ENCODE data around the gene COL6A2.
"Not testable (repeated sequence)": the region's sequence is repeated elsewhere in the genome, so short reads cannot be mapped to it uniquely, and the experiment has no call there.

COL6A2 gene

GRCh38 chr21:46095083-46095719 lies 2.7 kb upstream of the COL6A2 start:
- no peak for DNase-seq

DNA sequence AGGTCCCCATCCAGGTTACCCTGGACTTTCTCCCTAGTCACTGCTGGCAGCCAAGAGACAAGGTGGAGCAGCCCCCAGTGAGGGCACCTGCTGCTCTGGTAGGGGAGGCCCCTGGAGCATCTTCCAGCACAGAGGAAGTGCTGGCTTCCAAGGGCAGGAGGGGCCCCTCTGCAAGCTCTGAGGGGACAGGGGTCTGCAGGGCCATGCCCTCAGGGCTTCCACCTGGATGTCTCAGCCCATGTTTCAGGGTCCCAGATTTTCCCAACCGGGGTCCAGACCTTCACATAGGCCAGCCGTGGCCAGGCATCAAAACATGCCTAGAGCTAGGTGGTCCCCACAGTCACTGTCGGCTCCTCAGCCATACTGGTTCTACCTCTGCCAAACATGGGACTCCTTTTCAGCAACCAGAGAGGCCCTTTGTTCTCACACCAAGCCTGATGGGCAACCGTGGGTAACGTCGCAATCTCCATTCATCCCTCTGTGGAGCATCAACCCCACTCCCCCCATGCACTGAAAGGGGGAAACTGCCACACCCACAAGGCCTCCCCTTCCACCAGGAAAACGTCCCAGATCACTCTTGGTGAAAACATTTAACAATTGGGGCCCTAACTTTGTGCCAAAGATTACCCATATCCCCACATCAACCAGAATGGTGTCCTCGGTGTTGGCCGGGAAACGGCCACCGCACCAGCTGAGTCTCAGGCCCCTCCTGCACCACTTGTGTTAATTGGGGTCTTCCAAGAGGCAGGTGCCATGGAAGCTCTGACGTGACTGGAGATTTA lies 1.9 kb upstream of the COL6A2 start:
- DNase-seq, result no peak

GRCh38 chr21:46096596-46097335 lies 1.1 kb upstream of the COL6A2 start:
- DNase-seq, result no peak

GRCh38 chr21:46098303-46099141 lies 610 bp downstream of the COL6A2 start:
- DNase-seq, result no peak

DNA sequence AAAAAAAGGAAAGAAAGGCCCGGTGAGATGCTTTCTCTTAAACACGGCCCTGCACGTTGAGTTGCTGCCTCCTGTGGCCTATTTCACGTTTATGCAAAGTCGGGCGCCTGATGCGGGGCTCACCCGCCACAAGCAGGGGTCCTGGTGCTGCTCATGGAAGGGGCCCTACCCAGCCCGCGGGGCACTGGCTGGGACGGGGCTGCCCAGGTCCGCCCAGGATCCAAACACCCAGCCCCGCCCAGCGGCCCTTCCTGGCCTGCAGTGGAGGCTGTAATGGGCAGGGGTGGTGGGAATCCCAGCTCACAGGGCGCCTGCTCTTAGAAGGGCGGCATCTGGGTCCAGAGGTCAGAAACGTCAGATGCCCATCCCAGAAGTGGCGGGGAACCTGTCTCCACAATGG lies 1.6 kb downstream of the COL6A2 start:
- no peak for DNase-seq

- no peak for DNase-seq
These were observed 2.1 kb downstream of the COL6A2 start for GRCh38 chr21:46100020-46100419.

DNA sequence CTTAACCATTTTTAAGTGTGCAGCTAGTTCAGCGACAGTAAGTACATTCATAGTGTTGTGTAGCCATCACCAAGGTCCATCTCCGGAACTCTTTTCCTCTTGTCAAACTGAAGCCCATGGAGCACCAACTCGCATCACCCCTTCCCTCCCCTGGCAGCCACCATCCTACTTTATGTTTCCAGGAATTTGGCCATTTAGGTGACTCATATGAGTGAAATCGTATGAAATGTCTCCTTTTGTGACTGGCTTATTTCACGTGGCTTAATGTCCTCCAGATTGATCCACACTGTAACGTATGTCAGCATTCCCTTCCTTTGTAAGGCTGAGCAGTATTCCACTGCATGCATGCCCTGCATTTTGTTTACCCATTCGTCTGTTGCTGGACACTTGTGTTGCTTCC lies 2.5 kb downstream of the COL6A2 start:
- DNase-seq, result peak; percentile 6

DNA sequence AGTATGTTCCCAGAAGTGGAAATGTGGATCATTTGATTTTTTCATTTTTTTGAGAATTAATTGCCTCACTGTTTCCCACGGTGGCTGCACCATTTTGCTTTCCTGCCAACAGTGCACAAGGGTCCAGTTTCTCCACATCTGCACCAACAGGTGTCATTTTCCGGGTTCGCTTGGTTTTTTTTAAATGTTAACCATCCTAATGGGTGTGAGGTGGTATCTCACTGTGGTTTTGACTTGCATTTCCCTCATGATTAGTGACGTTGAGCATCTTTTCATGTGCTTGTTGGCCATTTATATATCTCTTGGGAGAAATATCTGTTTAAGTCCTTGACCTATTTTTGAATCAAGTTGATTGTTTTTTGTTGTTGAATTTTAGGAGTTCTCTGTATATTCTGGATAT lies 3.0 kb downstream of the COL6A2 start:
- no peak for DNase-seq

- no peak for DNase-seq
These were observed 6.2 kb downstream of the COL6A2 start for GRCh38 chr21:46104104-46104503.

- not testable (repeated sequence) for DNase-seq
These were observed 9.5 kb downstream of the COL6A2 start for GRCh38 chr21:46107376-46107775.

- DNase-seq, result no peak
These were observed 11.0 kb downstream of the COL6A2 start for GRCh38 chr21:46108827-46109312.

DNA sequence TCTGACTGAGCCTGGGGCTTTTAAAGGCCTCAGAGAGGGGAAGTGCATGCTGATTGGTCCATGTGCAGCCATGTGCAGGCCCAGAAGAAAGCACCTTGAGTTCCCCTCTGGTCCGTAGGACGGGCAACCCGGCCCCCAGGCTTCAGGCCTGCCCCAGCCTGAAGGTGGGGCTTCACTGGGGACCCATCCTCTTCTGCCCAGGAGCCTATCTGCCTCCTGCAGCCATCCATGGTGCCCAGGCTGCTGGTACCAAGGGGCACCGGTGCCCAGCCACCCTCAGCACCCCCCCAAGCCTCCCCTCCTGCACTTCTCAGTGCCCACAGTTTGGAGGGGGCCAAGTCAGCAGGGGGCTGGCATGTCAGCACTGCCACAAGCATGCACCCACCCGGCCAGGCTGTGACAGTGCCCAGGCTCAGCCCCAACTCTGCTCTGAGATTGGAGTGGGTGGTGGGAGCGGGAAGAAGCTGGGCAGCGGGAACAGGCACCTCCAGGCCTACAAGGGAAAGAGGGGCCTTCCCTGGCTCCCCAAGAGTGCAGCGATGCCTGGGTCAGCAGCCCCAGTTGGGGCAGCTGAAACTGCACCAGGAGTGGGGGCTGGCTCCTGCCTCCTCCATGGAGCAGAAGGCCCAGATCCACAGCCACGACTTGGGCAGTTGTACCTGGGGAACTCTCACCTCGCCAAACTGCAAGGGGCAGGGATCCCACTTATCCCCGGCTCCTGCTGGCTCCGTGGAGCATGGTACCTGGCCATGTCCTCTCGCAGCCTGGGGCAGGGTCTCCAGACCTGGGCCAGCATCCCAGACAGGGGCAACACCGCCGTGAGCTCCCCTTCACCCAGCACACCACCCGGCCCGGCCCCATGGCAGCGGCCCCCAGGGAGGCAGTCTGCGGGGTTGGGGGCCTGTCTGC lies 11.7 kb downstream of the COL6A2 start:
- no peak for DNase-seq

DNA sequence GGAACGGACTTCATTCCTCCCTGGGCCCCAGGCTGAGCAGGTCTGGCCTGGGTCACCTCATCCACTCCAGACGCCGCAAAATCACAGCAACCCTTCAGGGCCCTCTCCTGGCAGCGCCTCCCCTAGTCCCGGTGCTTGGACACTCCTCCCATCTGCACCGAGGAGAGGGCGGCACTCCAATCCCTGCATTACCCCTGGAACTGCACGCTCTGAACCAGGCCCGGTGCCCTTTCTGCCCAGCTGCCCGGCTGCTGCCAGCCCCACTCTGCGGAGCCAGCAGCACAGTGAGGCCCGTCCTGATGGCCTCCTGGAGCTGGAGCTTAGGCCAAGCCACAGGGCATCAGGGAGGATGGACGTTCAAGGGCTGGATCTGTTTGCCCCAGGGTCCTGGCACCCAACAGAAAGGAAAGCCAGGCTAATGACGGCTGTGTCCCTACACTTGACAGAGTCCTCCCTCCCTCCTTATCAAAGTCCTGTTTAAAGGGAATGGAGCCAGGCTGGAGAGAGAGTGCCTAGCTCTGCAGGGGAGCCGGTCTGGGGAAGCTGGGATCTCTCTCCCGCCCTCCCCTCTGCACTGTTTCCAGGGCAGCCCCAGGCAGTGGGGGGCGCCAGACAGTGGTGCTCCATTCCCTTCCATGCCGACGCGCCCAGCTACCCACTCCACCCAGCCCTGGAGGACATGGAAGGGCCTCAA lies 12.7 kb downstream of the COL6A2 start:
- DNase-seq, result no peak

DNA sequence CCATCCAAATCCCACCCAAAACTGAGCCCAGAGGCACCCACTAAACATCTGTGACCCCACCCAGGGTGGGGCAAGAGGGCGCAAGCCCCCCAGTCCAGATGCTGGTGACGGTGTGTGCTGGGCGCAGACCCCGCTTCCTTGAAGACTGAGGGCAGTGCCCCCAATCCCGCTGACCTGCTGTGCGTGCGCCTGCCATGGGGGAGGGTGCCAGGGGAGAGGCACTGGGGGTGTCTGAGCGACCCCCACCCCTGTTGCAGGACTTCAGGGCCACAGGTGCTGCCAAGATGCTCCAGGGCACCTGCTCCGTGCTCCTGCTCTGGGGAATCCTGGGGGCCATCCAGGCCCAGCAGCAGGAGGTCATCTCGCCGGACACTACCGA lies 13.3 kb downstream of the COL6A2 start:
- no peak for DNase-seq

GRCh38 chr21:46111857-46112724 lies 14.2 kb downstream of the COL6A2 start:
- DNase-seq, result no peak

DNA sequence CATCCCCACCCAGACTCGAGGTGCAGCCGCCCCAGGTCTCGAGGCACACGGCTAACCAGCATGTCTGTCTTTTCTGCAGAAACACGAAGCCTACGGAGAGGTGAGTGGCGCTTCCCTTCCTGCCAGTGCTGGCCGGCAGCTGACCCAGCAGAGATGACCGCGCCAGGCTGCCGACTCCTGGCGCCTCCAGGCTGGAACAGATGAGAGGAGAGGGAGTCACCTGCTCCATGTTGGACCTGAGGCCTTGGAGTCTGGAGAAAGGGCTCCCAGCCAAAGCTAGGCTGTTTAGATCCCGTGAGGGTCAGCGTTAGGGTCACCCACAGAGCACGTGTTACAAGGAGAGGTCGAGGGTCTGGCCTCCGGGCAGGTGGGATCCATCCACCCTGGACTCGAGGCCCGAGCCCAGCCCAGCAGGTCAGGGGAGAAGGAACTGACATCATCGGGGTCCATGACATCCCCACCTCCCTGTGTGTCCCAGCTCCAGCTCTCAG lies 14.9 kb downstream of the COL6A2 start:
- no peak for DNase-seq

DNA sequence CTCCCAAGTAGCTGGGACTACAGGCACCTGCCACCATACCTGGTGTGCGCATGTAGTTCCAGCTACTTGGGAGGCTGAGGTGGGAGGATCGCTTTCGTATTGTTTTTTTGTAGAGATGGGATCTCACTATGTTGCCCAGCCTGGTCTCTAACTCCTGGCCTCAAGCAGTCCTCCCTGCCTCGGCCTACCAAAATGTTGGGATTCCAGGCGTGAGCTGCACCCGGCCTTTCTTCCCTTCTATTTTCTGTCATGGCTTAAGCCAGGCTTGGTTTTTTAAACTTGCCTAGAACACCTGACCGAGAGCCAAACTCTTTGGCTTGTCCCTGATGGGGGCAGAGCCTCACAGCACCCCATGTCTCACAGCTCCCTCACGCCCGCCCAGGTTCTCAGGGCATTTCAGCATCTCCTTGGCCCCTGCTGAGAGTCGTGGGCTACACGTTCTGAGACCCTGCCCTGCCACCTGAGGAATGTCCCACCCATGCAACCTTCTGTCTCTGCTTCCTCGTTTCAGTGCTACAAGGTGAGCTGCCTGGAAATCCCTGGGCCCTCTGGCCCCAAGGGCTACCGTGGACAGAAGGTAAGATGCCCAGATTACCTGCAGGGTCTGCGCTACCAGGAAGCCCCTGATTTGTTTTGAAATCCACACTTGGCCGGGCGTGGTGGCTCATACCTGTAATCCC lies 15.7 kb downstream of the COL6A2 start:
- no peak for DNase-seq

GRCh38 chr21:46114963-46115362 lies 17.1 kb downstream of the COL6A2 start:
- no peak for DNase-seq

DNA sequence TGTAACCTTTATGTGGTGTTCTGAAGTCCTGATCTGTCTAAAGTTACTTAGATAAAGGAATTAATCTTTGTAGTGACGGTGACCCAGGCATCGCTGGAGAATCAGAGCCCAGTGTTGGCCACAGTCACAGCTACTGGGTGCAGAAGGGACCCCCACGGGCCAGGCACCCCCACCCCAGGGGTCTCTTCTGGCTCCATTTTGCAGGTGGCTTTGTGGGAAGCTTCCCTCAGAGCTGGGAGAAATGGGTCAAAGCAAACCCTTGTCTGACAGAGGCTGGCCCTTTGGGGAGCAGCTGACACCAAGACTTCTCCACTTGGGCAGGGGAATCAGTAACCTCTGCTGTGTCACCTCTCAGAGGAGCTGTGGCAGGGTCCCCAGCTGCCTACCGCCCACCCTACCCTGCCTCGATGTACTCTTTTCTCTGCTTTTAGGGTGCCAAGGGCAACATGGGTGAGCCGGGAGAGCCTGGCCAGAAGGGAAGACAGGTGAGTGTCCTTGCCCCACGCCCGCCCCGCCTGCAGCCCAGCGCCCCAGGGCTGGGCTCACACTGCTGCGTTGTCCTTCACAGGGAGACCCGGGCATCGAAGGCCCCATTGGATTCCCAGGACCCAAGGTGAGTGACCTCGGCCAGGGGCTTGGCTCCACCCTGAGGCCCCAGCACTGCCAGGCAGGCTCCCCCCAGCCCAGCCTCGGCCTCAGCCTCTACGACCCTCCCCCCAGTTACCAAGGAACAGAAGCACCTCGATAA lies 17.7 kb downstream of the COL6A2 start:
- no peak for DNase-seq
